Measurements from ENCODE around the gene ATP1A4. TPM values are rescaled to one million over a fixed set of nuclear protein-coding genes. Genes with fewer than 3 reads are reported as not detected.

The ATP1A4 gene
- polyA plus RNA-seq, 3 donors: 1.00 to 16.0 TPM; not detected in 1

DNA sequence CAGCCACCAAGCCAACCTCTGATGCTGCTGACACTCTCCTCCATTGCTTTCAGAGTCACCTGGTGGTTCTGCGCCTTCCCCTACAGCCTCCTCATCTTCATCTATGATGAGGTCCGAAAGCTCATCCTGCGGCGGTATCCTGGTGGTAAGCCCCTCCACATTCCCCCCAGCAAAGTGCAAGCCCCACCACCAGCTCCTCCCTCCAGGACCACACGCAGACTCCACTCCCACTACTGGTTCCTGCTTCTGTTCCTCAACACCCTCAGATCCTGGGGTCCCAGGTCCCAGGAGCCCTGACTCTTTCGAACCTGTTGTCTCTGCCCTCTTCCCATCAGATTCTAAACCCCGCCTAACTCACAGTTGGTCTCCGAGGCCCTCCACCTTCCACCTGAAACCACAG is 11.6 kb upstream of the ATP1A4 start:
- Histone ChIP-seq H3K79me2 (ENCODE audit: insufficient read depth, low read length) (no peaks in the 10 kb centered on the region), H3K27ac (ENCODE audit: low read depth in 1 of 2, low read length in 2 of 2) (no peak overlapping the region), H3K4me1 (ENCODE audit: control insufficient read depth in 1 of 2, insufficient read depth in 2 of 2, low read length in 2 of 2) (peaks cover 31 to 39% of the 10 kb centered on the region in 2 donors), H3K9ac (ENCODE audit: insufficient read depth, low read length, poor library complexity, severe bottlenecking) (no peak overlapping the region), H3K36me3 (replicated peaks in 1 of 2; ENCODE audit: control insufficient read depth in 1 of 2, insufficient read depth in 2 of 2, low read length in 2 of 2) (no peaks in the 10 kb centered on the region), H4K20me1 (ENCODE audit: insufficient read depth, low read length) (no peaks in the 10 kb centered on the region), H3K4me3 (replicated peaks in 1 of 3; ENCODE audit: low read depth in 2 of 3, low read length in 3 of 3) (no peak overlapping the region), H3K27me3 (ENCODE audit: control insufficient read depth in 2 of 2, insufficient read depth in 2 of 2, low read length in 2 of 2) (no peaks in the 10 kb centered on the region), H3K9me3 (replicated peaks in 1 of 2; ENCODE audit: control insufficient read depth in 1 of 2, insufficient read depth in 1 of 2, low read length in 2 of 2) (no peaks in the 10 kb centered on the region), H3K4me2 (replicated peaks; ENCODE audit: extremely low read depth, low read length, poor library complexity, severe bottlenecking) (no peak overlapping the region), H2AFZ (ENCODE audit: insufficient read depth, low read depth, low read length, poor library complexity, severe bottlenecking) (no peak overlapping the region)
- Mint-ChIP-seq H3K4me3 (no peak overlapping the region), H3K9me3 (peaks cover 0 to 2% (median 0%) of the 10 kb centered on the region in 7 donors), H3K27me3 (ENCODE audit: low read depth in 3 of 3) (peaks cover 6 to 10% (median 6%) of the 10 kb centered on the region in 3 donors), H3K27ac (no peak overlapping the region), H3K4me1 (peaks cover 36% of the 10 kb centered on the region), H3K36me3 (peaks cover 0 to under 1% of the 10 kb centered on the region in 2 donors)
- intact Hi-C loops (cut with micrococcal nuclease): no loop called here
- 91% methylated on average over 6 of the region's 8 CpGs for WGBS (ENCODE audit: insufficient coverage)
- TF ChIP-seq, protein P1, sequence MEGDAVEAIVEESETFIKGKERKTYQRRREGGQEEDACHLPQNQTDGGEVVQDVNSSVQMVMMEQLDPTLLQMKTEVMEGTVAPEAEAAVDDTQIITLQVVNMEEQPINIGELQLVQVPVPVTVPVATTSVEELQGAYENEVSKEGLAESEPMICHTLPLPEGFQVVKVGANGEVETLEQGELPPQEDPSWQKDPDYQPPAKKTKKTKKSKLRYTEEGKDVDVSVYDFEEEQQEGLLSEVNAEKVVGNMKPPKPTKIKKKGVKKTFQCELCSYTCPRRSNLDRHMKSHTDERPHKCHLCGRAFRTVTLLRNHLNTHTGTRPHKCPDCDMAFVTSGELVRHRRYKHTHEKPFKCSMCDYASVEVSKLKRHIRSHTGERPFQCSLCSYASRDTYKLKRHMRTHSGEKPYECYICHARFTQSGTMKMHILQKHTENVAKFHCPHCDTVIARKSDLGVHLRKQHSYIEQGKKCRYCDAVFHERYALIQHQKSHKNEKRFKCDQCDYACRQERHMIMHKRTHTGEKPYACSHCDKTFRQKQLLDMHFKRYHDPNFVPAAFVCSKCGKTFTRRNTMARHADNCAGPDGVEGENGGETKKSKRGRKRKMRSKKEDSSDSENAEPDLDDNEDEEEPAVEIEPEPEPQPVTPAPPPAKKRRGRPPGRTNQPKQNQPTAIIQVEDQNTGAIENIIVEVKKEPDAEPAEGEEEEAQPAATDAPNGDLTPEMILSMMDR (IDR thresholded peaks at IDR 0.05): no peak
- DNase-seq: no peak

DNA sequence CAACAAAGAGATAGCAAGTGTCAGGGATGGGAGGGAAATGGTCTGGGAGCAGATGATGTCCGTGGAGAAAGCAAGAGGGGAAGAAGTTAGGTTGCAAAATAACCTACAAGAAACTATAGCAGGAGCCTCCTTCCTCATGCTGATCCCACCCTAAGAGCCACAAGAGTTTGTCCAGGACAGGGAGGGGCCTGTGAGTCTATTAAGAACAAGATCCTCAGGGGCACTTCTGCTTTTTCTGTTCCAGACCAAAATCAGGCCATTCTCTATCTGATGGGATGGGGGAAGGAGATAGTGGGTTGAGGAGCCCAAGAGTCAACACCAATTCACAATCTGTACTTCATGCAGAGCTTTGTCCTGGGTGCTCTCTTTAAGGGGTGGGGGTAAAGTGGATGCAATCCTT is 7.7 kb upstream of the ATP1A4 start:
- H3K9me3 ChIP-seq (replicated peaks in 1 of 2; ENCODE audit: control insufficient read depth in 1 of 2, insufficient read depth in 1 of 2, low read length in 2 of 2): no peaks in the 10 kb centered on the region
- Mint-ChIP-seq H3K27ac (peak overlapping the region in 6 of 7 donors; percentile 6 to 59 (median 35)), H3K4me3 (peak overlapping the region in 1 of 2 donors; percentile 40), H3K9me3 (peaks cover 0 to 5% (median 0%) of the 10 kb centered on the region in 7 donors), H3K4me1 (peaks cover 31% of the 10 kb centered on the region), H3K36me3 (peaks cover 0 to 2% of the 10 kb centered on the region in 2 donors), H3K27me3 (ENCODE audit: low read depth in 3 of 3) (peaks cover 4 to 6% (median 6%) of the 10 kb centered on the region in 3 donors)
- H3K27ac ChIP-seq (ENCODE audit: low read depth in 1 of 2, low read length in 2 of 2): peak overlapping the region in 1 of 2 donors; percentile 6
- peak overlapping the region; percentile 48 for H3K4me2 ChIP-seq (replicated peaks; ENCODE audit: extremely low read depth, low read length, poor library complexity, severe bottlenecking)
- no peaks in the 10 kb centered on the region for H4K20me1 ChIP-seq (ENCODE audit: insufficient read depth, low read length)
- peak overlapping the region in 1 of 3 experiments; percentile 29 for H3K4me3 ChIP-seq (replicated peaks in 1 of 3; ENCODE audit: low read depth in 2 of 3, low read length in 3 of 3)
- no CpG with 5 or more reads among the region's 1 CpG for WGBS (ENCODE audit: insufficient coverage)
- intact Hi-C loops (cut with micrococcal nuclease): no loop called here
- no peaks in the 10 kb centered on the region for H3K36me3 ChIP-seq (replicated peaks in 1 of 2; ENCODE audit: control insufficient read depth in 1 of 2, insufficient read depth in 2 of 2, low read length in 2 of 2)
- no peak overlapping the region for H2AFZ ChIP-seq (ENCODE audit: insufficient read depth, low read depth, low read length, poor library complexity, severe bottlenecking)
- peak; percentile 46 to 70 (median 56) for DNase-seq
- peaks cover 25 to 36% of the 10 kb centered on the region in 2 donors for H3K4me1 ChIP-seq (ENCODE audit: control insufficient read depth in 1 of 2, insufficient read depth in 2 of 2, low read length in 2 of 2)
- no peaks in the 10 kb centered on the region for H3K27me3 ChIP-seq (ENCODE audit: control insufficient read depth in 2 of 2, insufficient read depth in 2 of 2, low read length in 2 of 2)
- H3K79me2 ChIP-seq (ENCODE audit: insufficient read depth, low read length): no peaks in the 10 kb centered on the region
- TF ChIP-seq, protein P1 (IDR thresholded peaks at IDR 0.05): no peak
- no peak overlapping the region for H3K9ac ChIP-seq (ENCODE audit: insufficient read depth, low read length, poor library complexity, severe bottlenecking)
